ENCODE results near the gene ATCAY. TPM values are rescaled to one million over a fixed set of nuclear protein-coding genes. Genes with fewer than 3 reads are reported as not detected.

ATCAY gene
- total RNA-seq, 4 donors from 2014 or later = not detected

DNA sequence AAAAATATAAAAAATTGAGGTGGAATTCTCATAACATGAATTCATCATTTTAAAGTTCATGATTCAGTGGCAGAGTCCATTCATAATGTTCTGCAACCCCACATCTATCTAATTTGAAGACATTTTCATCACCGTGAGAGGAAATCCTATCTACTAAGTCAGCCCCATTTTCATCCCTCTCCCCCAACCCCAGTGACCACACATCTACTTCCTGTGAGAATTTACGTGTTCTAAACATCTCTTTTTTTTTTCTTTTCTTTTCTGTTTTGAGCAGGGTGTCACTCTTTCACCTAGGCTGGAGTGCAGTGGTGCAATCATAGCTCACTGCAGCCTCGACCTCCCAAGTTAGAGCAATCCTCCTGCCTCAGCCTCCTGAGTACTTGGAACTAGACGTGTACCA lies 17.5 kb downstream of the ATCAY start:
- ATAC-seq (no peak), DNase-seq (no peak)
- TF ChIP-seq POLR2A (IDR thresholded peaks at IDR 0.05) = no peak
- TF ChIP-seq CTCF (IDR thresholded peaks at IDR 0.05 in 4 of 5, conservative IDR thresholded peaks at IDR 0.05 in 1 of 5) = no peak
- no peak overlapping the region for H3K4me3 ChIP-seq
- in situ Hi-C loops (cut with MboI; ENCODE audit: low sequenced_read_pairs in 4 of 4) = no loop called here
- intact Hi-C loops (cut with DNase I; ENCODE audit: low total_unique reads) = no loop called here
- H3K36me3 ChIP-seq = no peaks in the 10 kb centered on the region
- H3K27me3 ChIP-seq = peaks cover 12 to 17% (median 15%) of the 10 kb centered on the region in 3 donors
- no peaks in the 10 kb centered on the region for H3K9me3 ChIP-seq
- H3K4me1 ChIP-seq = no peaks in the 10 kb centered on the region
- no peak overlapping the region for H3K27ac ChIP-seq

DNA sequence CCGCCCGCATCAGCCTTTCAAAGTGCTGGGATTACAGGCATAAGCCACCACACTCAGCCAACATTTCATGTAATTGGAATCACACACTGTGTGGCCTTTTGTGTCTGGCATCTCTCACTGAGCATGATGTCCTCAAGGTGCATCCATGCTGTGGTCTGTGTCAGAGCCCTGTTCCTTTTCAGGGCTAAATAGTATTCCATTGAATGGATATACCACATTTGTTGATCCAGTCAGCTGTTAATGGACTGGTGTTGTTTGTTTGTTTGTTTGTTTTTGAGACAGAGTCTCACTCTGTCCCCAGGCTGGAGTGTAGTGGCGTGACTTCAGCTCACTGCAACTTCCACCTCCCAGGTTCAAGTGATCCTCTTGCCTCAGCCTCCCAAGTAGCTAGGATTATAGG lies 17.9 kb downstream of the ATCAY start:
- in situ Hi-C loops (cut with MboI; ENCODE audit: low sequenced_read_pairs in 4 of 4) = no loop called here

GRCh38 chr19:3899531-3900294 lies 19.2 kb downstream of the ATCAY start:
- H3K36me3 ChIP-seq = no peaks in the 10 kb centered on the region
- DNase-seq (no peak), ATAC-seq (no peak)
- H3K4me1 ChIP-seq = no peaks in the 10 kb centered on the region
- H3K27ac ChIP-seq = no peak overlapping the region
- in situ Hi-C loops (cut with MboI; ENCODE audit: low sequenced_read_pairs in 4 of 4) = no loop called here
- H3K9me3 ChIP-seq = no peaks in the 10 kb centered on the region
- H3K4me3 ChIP-seq = no peak overlapping the region
- peaks cover 12 to 17% (median 15%) of the 10 kb centered on the region in 3 donors for H3K27me3 ChIP-seq
- intact Hi-C loops (cut with DNase I; ENCODE audit: low total_unique reads) = no loop called here
- TF ChIP-seq POLR2A (IDR thresholded peaks at IDR 0.05) (no peak), CTCF (IDR thresholded peaks at IDR 0.05 in 4 of 5, conservative IDR thresholded peaks at IDR 0.05 in 1 of 5) (no peak)

More for the DNA sequence above, 17.9 kb downstream of the ATCAY start:
- no peaks in the 10 kb centered on the region for H3K36me3 ChIP-seq
- H3K27ac ChIP-seq = no peak overlapping the region
- no peaks in the 10 kb centered on the region for H3K9me3 ChIP-seq
- no peak overlapping the region for H3K4me3 ChIP-seq
- no peaks in the 10 kb centered on the region for H3K4me1 ChIP-seq
- intact Hi-C loops (cut with DNase I; ENCODE audit: low total_unique reads) = no loop called here
- TF ChIP-seq POLR2A (IDR thresholded peaks at IDR 0.05) (no peak), CTCF (IDR thresholded peaks at IDR 0.05 in 4 of 5, conservative IDR thresholded peaks at IDR 0.05 in 1 of 5) (no peak)
- DNase-seq (no peak), ATAC-seq (no peak)
- peaks cover 12 to 17% (median 15%) of the 10 kb centered on the region in 3 donors for H3K27me3 ChIP-seq

DNA sequence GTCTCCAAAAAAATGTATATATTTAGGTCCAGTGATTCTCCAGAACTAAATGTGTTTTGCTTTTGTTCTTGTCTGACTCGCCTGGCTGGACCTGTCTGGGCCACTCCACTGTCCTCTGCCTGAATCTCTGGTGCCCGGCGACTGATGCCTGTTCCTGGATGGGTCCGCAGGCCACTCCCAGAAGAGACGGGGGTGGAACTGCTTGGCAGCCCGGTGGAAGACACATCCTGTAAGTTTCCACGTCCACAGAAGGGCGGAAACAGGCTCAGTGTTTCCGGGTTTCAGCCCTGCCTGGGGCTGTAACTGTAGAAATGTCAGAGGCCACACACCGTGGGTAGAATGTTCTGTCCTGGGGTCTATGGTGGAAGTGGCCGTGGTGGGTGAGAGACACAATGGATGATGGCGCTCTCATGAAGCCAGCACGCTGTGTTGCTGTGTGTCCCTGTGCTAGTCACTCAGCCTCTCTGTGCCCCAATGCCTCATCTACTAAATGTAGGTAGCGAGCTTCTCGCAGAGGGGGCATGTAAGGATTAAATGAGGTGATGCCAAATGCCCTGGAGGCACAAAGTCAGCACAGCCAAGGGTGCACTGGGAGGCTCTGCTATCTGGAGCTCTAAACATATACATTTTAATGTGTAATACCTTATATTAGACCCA lies 22.0 kb downstream of the ATCAY start:
- ATAC-seq (no peak), DNase-seq (no peak)
- no peak overlapping the region for H3K4me3 ChIP-seq
- no peak overlapping the region for H3K27ac ChIP-seq
- no peaks in the 10 kb centered on the region for H3K36me3 ChIP-seq
- H3K4me1 ChIP-seq = no peaks in the 10 kb centered on the region
- in situ Hi-C loops (cut with MboI; ENCODE audit: low sequenced_read_pairs in 4 of 4) (no loop called here), intact Hi-C loops (cut with DNase I; ENCODE audit: low total_unique reads) (no loop called here)
- TF ChIP-seq POLR2A (IDR thresholded peaks at IDR 0.05) (no peak), CTCF (IDR thresholded peaks at IDR 0.05 in 4 of 5, conservative IDR thresholded peaks at IDR 0.05 in 1 of 5) (no peak)
- H3K27me3 ChIP-seq = peaks cover 10 to 17% (median 12%) of the 10 kb centered on the region in 3 donors
- no peaks in the 10 kb centered on the region for H3K9me3 ChIP-seq

All from gastrocnemius medialis (tissue), 4 donors.